K562 (cell line): Measurements from ENCODE around the gene PPIA. TPM values are rescaled to one million over a fixed set of nuclear protein-coding genes. Genes with fewer than 3 reads are reported as not detected.
A peak's percentile ranks its signal among the peaks of the same experiment; 100 is the strongest.

ENCODE experiments used
- CREBBP ChIP-seq: IDR thresholded peaks from one replicate; pipeline ENCODE4 v1.6.1; 2012; ENCODE audit warnings: low read depth, mild to moderate bottlenecking, control low read depth, inconsistent platforms, low read length
- FIP1L1 ChIP-seq: fragments of 200-400 bp; formaldehyde crosslinking; IDR thresholded peaks from 2 replicates; pipeline ENCODE4 v1.6.1; 2018; ENCODE audit warnings: mild to moderate bottlenecking, low read depth, low read length; ENCODE audit not compliant: poor library complexity, severe bottlenecking
- HDAC2 ChIP-seq: fragments of 450-650 bp; IDR thresholded peaks from 2 replicates; pipeline ENCODE4 v1.6.1; 2016; ENCODE audit warnings: mild to moderate bottlenecking
- HDAC6 ChIP-seq: IDR thresholded peaks from 2 replicates; pipeline ENCODE4 v1.6.1; 2012; ENCODE audit warnings: low read depth, mild to moderate bottlenecking, control low read depth, inconsistent platforms, low read length, moderate library complexity
- HMGN3 ChIP-seq: IDR thresholded peaks from 2 replicates; pipeline ENCODE4 v1.6.1; 2011; ENCODE audit warnings: borderline replicate concordance, low read depth, mild to moderate bottlenecking, mixed read lengths, low read length; ENCODE audit not compliant: insufficient read length; ENCODE audit errors: extremely low read depth
- HNRNPK ChIP-seq: fragments of 200-400 bp; formaldehyde crosslinking; IDR thresholded peaks from one replicate; pipeline ENCODE4 v1.6.1; 2018; ENCODE audit warnings: mild to moderate bottlenecking, low read depth, low read length; ENCODE audit not compliant: poor library complexity, severe bottlenecking
- NFYB ChIP-seq: IDR thresholded peaks from 2 replicates; pipeline ENCODE4 v1.6.1; 2011; ENCODE audit warnings: mild to moderate bottlenecking, moderate library complexity; ENCODE audit not compliant: insufficient read length; ENCODE audit errors: extremely low read depth
- POLR2H ChIP-seq: IDR thresholded peaks from 2 replicates; pipeline ENCODE4 v1.6.1; 2016; ENCODE audit warnings: missing genetic modification characterization, low read depth, mild to moderate bottlenecking, control low read depth, missing compliant biosample characterization, moderate library complexity
- RUNX1 ChIP-seq: sonication (generic); IDR thresholded peaks from 2 replicates; pipeline ENCODE4 v1.6.1; 2016; ENCODE audit warnings: antibody characterized with exemption, low read depth
- SAFB ChIP-seq: fragments of 200-400 bp; formaldehyde crosslinking; IDR thresholded peaks from 2 replicates; pipeline ENCODE4 v1.6.1; 2017; ENCODE audit warnings: low read depth, low read length, borderline replicate concordance
- ZNF146 ChIP-seq: IDR thresholded peaks from one replicate; pipeline ENCODE4 v1.6.1; 2018; ENCODE audit warnings: missing compliant biosample characterization; ENCODE audit not compliant: unreplicated experiment
- ZNF212 ChIP-seq: fragments of 450-650 bp; formaldehyde crosslinking; IDR thresholded peaks from 2 replicates; pipeline ENCODE4 v1.4.0; 2020; ENCODE audit warnings: mild to moderate bottlenecking
- polyA plus RNA-seq, 8 experiments: library from polyadenylated mRNA; depleted of rRNA in 4 of 8; stranded (reverse) in 5 of 8; unstranded in 3 of 8; fragments of >200 nt; fragmentation: Nextera tagmentation in 2 of 8; fragmentation: Illumina TruSeq in 1 of 8; extraction: Ambion mirVana in 2 of 8; extraction: Trizol in 1 of 8; gene quantifications; 2 replicates each; pipeline versions ENCODE4 v1.2.1 to v1.2.3, GENCODE V29; 2011 to 2014; ENCODE audit warnings: inconsistent platforms in 1 of 8, missing spikeins in 1 of 8
- total RNA-seq, 7 experiments: library from RNA; depleted of rRNA in 6 of 7; stranded (reverse); fragments of >200 nt in 6 of 7; fragmentation: Illumina TruSeq in 2 of 7; extraction: Trizol in 2 of 7; gene quantifications; 2 replicates each; pipeline versions ENCODE4 v1.2.1 to v1.2.3, GENCODE V29; 2011 to 2021; ENCODE audit warnings: low replicate concordance in 1 of 7
- TF ChIP-seq, protein P1 (sequence below): fragments of 450-650 bp; IDR thresholded peaks from 2 replicates; pipeline ENCODE4 v1.6.1; 2018; ENCODE audit not compliant: partially characterized antibody
- TF ChIP-seq, protein P2 (sequence below): sonication (generic); formaldehyde crosslinking; IDR thresholded peaks from 2 replicates; pipeline ENCODE4 v1.8.0; 2022; ENCODE audit warnings: mild to moderate bottlenecking, missing genetic modification reagents, borderline replicate concordance
- TF ChIP-seq, protein P3 (sequence below): fragments of 450-650 bp; IDR thresholded peaks from 2 replicates; pipeline ENCODE4 v1.6.1; 2014; ENCODE audit warnings: low read depth, mild to moderate bottlenecking, moderate library complexity, borderline replicate concordance
- TF ChIP-seq, protein P4 (sequence below): sonication (generic); formaldehyde crosslinking; IDR thresholded peaks from 2 replicates; pipeline ENCODE4 v1.5.0; 2020; ENCODE audit warnings: missing genetic modification reagents
- TF ChIP-seq, protein P5 (sequence below): sonication (generic); formaldehyde crosslinking; IDR thresholded peaks from 2 replicates; pipeline ENCODE4 v1.8.0; 2023; ENCODE audit warnings: mild to moderate bottlenecking, missing genetic modification reagents

Gene PPIA
- total and polyA plus RNA-seq, 9 of the 15 experiments (the other 6 are each of a cell fraction or from before 2014, with no cell fraction given) = 2,583 to 7,504 (median 3,973) TPM

DNA sequence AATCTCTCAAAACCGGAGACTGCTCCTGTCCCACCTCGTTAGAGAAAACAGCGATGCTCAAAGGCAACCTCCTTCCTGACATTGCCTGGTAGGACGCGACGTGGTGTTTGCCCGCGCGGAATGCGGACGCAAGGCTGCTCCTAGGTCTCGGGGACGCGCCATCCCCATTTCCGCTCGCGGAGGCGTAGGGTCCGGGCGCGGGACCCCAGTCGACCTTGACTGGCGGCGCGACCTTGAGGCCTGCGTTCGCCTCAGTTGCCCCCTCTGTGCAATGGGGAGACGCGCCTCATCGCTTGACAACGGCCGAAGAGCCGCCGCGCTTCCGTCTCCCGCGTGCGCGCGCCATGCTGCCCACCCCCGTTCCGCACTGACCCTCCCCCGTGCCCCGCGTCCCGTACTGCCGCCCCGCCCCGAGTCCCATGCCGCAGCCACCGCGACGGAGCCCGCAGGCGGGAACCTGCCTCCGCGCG lies 412 bp upstream of the PPIA start (continued):
- TF ChIP-seq, protein P1, sequence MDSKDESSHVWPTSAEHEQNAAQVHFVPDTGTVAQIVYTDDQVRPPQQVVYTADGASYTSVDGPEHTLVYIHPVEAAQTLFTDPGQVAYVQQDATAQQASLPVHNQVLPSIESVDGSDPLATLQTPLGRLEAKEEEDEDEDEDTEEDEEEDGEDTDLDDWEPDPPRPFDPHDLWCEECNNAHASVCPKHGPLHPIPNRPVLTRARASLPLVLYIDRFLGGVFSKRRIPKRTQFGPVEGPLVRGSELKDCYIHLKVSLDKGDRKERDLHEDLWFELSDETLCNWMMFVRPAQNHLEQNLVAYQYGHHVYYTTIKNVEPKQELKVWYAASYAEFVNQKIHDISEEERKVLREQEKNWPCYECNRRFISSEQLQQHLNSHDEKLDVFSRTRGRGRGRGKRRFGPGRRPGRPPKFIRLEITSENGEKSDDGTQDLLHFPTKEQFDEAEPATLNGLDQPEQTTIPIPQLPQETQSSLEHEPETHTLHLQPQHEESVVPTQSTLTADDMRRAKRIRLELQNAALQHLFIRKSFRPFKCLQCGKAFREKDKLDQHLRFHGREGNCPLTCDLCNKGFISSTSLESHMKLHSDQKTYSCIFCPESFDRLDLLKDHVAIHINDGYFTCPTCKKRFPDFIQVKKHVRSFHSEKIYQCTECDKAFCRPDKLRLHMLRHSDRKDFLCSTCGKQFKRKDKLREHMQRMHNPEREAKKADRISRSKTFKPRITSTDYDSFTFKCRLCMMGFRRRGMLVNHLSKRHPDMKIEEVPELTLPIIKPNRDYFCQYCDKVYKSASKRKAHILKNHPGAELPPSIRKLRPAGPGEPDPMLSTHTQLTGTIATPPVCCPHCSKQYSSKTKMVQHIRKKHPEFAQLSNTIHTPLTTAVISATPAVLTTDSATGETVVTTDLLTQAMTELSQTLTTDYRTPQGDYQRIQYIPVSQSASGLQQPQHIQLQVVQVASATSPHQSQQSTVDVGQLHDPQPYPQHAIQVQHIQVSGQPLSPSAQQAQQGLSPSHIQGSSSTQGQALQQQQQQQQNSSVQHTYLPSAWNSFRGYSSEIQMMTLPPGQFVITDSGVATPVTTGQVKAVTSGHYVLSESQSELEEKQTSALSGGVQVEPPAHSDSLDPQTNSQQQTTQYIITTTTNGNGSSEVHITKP = no peak
- TF ChIP-seq ZNF146 (CRISPR knock-in tag) = no peak
- peak; percentile 80 for TF ChIP-seq HDAC2
- no peak for TF ChIP-seq FIP1L1
- TF ChIP-seq, protein P2, sequence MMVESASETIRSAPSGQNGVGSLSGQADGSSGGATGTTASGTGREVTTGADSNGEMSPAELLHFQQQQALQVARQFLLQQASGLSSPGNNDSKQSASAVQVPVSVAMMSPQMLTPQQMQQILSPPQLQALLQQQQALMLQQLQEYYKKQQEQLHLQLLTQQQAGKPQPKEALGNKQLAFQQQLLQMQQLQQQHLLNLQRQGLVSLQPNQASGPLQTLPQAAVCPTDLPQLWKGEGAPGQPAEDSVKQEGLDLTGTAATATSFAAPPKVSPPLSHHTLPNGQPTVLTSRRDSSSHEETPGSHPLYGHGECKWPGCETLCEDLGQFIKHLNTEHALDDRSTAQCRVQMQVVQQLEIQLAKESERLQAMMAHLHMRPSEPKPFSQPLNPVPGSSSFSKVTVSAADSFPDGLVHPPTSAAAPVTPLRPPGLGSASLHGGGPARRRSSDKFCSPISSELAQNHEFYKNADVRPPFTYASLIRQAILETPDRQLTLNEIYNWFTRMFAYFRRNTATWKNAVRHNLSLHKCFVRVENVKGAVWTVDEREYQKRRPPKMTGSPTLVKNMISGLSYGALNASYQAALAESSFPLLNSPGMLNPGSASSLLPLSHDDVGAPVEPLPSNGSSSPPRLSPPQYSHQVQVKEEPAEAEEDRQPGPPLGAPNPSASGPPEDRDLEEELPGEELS = 0 out of 2 replicates have a peak, but pooled peaks have one; percentile 43
- TF ChIP-seq, protein P3, sequence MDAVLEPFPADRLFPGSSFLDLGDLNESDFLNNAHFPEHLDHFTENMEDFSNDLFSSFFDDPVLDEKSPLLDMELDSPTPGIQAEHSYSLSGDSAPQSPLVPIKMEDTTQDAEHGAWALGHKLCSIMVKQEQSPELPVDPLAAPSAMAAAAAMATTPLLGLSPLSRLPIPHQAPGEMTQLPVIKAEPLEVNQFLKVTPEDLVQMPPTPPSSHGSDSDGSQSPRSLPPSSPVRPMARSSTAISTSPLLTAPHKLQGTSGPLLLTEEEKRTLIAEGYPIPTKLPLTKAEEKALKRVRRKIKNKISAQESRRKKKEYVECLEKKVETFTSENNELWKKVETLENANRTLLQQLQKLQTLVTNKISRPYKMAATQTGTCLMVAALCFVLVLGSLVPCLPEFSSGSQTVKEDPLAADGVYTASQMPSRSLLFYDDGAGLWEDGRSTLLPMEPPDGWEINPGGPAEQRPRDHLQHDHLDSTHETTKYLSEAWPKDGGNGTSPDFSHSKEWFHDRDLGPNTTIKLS = no peak
- TF ChIP-seq SAFB = no peak
- no peak for TF ChIP-seq RUNX1
- TF ChIP-seq ZNF212 = no peak
- TF ChIP-seq NFYB = no peak
- no peak for TF ChIP-seq CREBBP
- TF ChIP-seq, protein P4, sequence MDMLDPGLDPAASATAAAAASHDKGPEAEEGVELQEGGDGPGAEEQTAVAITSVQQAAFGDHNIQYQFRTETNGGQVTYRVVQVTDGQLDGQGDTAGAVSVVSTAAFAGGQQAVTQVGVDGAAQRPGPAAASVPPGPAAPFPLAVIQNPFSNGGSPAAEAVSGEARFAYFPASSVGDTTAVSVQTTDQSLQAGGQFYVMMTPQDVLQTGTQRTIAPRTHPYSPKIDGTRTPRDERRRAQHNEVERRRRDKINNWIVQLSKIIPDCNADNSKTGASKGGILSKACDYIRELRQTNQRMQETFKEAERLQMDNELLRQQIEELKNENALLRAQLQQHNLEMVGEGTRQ (CRISPR knock-in tag) = no peak
- TF ChIP-seq, protein P5, sequence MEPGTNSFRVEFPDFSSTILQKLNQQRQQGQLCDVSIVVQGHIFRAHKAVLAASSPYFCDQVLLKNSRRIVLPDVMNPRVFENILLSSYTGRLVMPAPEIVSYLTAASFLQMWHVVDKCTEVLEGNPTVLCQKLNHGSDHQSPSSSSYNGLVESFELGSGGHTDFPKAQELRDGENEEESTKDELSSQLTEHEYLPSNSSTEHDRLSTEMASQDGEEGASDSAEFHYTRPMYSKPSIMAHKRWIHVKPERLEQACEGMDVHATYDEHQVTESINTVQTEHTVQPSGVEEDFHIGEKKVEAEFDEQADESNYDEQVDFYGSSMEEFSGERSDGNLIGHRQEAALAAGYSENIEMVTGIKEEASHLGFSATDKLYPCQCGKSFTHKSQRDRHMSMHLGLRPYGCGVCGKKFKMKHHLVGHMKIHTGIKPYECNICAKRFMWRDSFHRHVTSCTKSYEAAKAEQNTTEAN (CRISPR knock-in tag) = 0 out of 2 replicates have a peak, but pooled peaks have one; percentile 39
- TF ChIP-seq POLR2H (tag) = no peak
- no peak for TF ChIP-seq HDAC6
- TF ChIP-seq HMGN3 = no peak
- TF ChIP-seq HNRNPK = no peak
